Measurements from ENCODE around the gene RXFP4.

The RXFP4 gene

GRCh38 chr1:155962599-155963211 lies 21.3 kb downstream of the RXFP4 start:
- no peak for DNase-seq

- DNase-seq, result no peak
These were observed 22.8 kb downstream of the RXFP4 start for GRCh38 chr1:155964193-155964592.

GRCh38 chr1:155966135-155966534 lies 24.7 kb downstream of the RXFP4 start:
- DNase-seq, result no peak

- no peak for DNase-seq
These were observed 25.3 kb downstream of the RXFP4 start for GRCh38 chr1:155966750-155967149.

GRCh38 chr1:155967341-155968050 lies 26.1 kb downstream of the RXFP4 start:
- DNase-seq, result no peak

GRCh38 chr1:155968051-155968400 lies 26.6 kb downstream of the RXFP4 start:
- DNase-seq, result no peak

GRCh38 chr1:155968670-155969069 lies 27.2 kb downstream of the RXFP4 start:
- DNase-seq, result no peak

GRCh38 chr1:155969377-155969791 lies 27.9 kb downstream of the RXFP4 start:
- no peak for DNase-seq

GRCh38 chr1:155970531-155971167 lies 29.2 kb downstream of the RXFP4 start:
- DNase-seq, result no peak

GRCh38 chr1:155971910-155972809 lies 30.7 kb downstream of the RXFP4 start:
- no peak for DNase-seq

GRCh38 chr1:155973723-155974122 lies 32.3 kb downstream of the RXFP4 start:
- no peak for DNase-seq

GRCh38 chr1:155974208-155975115 lies 33.0 kb downstream of the RXFP4 start:
- DNase-seq, result peak; percentile 75

- DNase-seq, result no peak
These were observed 34.1 kb downstream of the RXFP4 start for GRCh38 chr1:155975375-155976061.

GRCh38 chr1:155976062-155976912 lies 34.8 kb downstream of the RXFP4 start:
- peak; percentile 89 for DNase-seq

GRCh38 chr1:155976913-155977689 lies 35.7 kb downstream of the RXFP4 start:
- DNase-seq, result no peak

- no peak for DNase-seq
These were observed 36.4 kb downstream of the RXFP4 start for GRCh38 chr1:155977690-155978324.

GRCh38 chr1:155978325-155978972 lies 37.0 kb downstream of the RXFP4 start, which contains the start of gene ARHGEF2:
TSS of gene ARHGEF2 (minus strand) at chr1:155978547. CDS start at chr1:155978427, 120 bp downstream.
- peak; percentile 32 for DNase-seq

- DNase-seq, result no peak
These were observed 37.6 kb downstream of the RXFP4 start for GRCh38 chr1:155978973-155979429.
